Progenitor cell of endocrine pancreas (in vitro differentiated cells): Measurements from ENCODE around the gene DGCR8. TPM values are rescaled to one million over a fixed set of nuclear protein-coding genes. Genes with fewer than 3 reads are reported as not detected.

Experiments used
- DNase-seq: peaks from one replicate; pipeline ENCODE4 v3.0.0; 2021; ENCODE audit warnings: low spot score; ENCODE audit not compliant: unreplicated experiment
- H3K27ac Mint-ChIP-seq: 2 replicates; pipeline ENCODE4 v1.8.0; 2021; ENCODE audit warnings: mild to moderate bottlenecking, moderate library complexity, mixed read lengths
- H3K27me3 Mint-ChIP-seq: 2 replicates; pipeline ENCODE4 v1.8.0; 2021; ENCODE audit warnings: mixed read lengths
- H3K36me3 Mint-ChIP-seq: 2 replicates; pipeline ENCODE4 v1.8.0; 2022; ENCODE audit warnings: mixed read lengths; ENCODE audit not compliant: insufficient read depth
- H3K4me1 Mint-ChIP-seq: 2 replicates; pipeline ENCODE4 v1.8.0; 2021; ENCODE audit warnings: low read depth, mixed read lengths
- H3K4me3 Mint-ChIP-seq: 2 replicates; pipeline ENCODE4 v1.8.0; 2021; ENCODE audit warnings: low read depth, mild to moderate bottlenecking, moderate library complexity, mixed read lengths
- H3K9me3 Mint-ChIP-seq: 2 replicates; pipeline ENCODE4 v1.8.0; 2021; ENCODE audit warnings: low read depth, mixed read lengths
- CTCF ChIP-seq: fragments of 200-600 bp; sonication (generic); IDR thresholded peaks from one replicate; pipeline ENCODE4 v1.5.0; 2021; ENCODE audit warnings: antibody characterized with exemption, mild to moderate bottlenecking; ENCODE audit not compliant: unreplicated experiment
- total RNA-seq: library from RNA; stranded (reverse); gene quantifications from 2 replicates; pipeline ENCODE4 v1.2.1, GENCODE V29; 2021

DGCR8 gene
- total RNA-seq, 1 donor from 2014 or later: 75.8 TPM

GRCh38 chr22:20117633-20118299 lies 37.7 kb downstream of the DGCR8 start:
- no peak for TF ChIP-seq CTCF
- Mint-ChIP-seq H3K27me3 (no peaks in the 10 kb centered on the region), H3K4me3 (peak overlapping the region; percentile 87), H3K27ac (peak overlapping the region; percentile 92), H3K4me1 (peaks cover 12% of the 10 kb centered on the region), H3K9me3 (no peaks in the 10 kb centered on the region), H3K36me3 (peaks cover 6% of the 10 kb centered on the region)
- no peak for DNase-seq

- H3K36me3 Mint-ChIP-seq: peaks cover 6% of the 10 kb centered on the region
- peak overlapping the region; percentile 92 for H3K27ac Mint-ChIP-seq
- H3K27me3 Mint-ChIP-seq: no peaks in the 10 kb centered on the region
- DNase-seq: no peak
- TF ChIP-seq CTCF: no peak
- peaks cover 12% of the 10 kb centered on the region for H3K4me1 Mint-ChIP-seq
- peak overlapping the region; percentile 87 for H3K4me3 Mint-ChIP-seq
- H3K9me3 Mint-ChIP-seq: no peaks in the 10 kb centered on the region
These were observed 38.4 kb downstream of the DGCR8 start for GRCh38 chr22:20118300-20119020.

- TF ChIP-seq CTCF: no peak
- H3K4me3 Mint-ChIP-seq: no peak overlapping the region
These were observed 41.9 kb downstream of the DGCR8 start for GRCh38 chr22:20121856-20122415.

GRCh38 chr22:20123366-20124082 lies 43.5 kb downstream of the DGCR8 start:
- Mint-ChIP-seq H3K4me1 (peaks cover 6% of the 10 kb centered on the region), H3K36me3 (peaks cover 14% of the 10 kb centered on the region), H3K4me3 (no peak overlapping the region), H3K27ac (no peak overlapping the region), H3K9me3 (no peaks in the 10 kb centered on the region), H3K27me3 (no peaks in the 10 kb centered on the region)
- no peak for DNase-seq
- TF ChIP-seq CTCF: no peak

More at GRCh38 chr22:20121856-20122415, 41.9 kb downstream of the DGCR8 start:
- H3K9me3 Mint-ChIP-seq: no peaks in the 10 kb centered on the region
- peaks cover 8% of the 10 kb centered on the region for H3K36me3 Mint-ChIP-seq
- no peaks in the 10 kb centered on the region for H3K27me3 Mint-ChIP-seq
- no peak for DNase-seq
- H3K4me1 Mint-ChIP-seq: peaks cover 9% of the 10 kb centered on the region
- no peak overlapping the region for H3K27ac Mint-ChIP-seq
